Body of pancreas (tissue), 4 donors: ENCODE results near the gene DIPK1A. TPM values are rescaled to one million over a fixed set of nuclear protein-coding genes. Genes with fewer than 3 reads are reported as not detected.

ENCODE experiments used
- ATAC-seq: fragments of 150-250 bp; one replicate; pipeline ENCODE4 v1.9.1; 2016
- DNase-seq, 4 donors: peaks; one replicate each; pipeline ENCODE4 v3.0.0-alpha.2; 2019
- H3K27ac ChIP-seq, 4 donors: fragments of 200-600 bp; sonication (generic); 1 replicate in 3 of 4; 2 replicates in 1 of 4; pipeline versions ENCODE4 v1.5.1 to v1.6.1; 2016 to 2019; ENCODE audit warnings: mild to moderate bottlenecking in 1 of 4, mixed read lengths in 1 of 4, moderate library complexity in 1 of 4
- H3K27me3 ChIP-seq, 2 donors: fragments of 200-600 bp; sonication (generic); one replicate each; pipeline ENCODE4 v1.6.0; 2016; ENCODE audit warnings: mild to moderate bottlenecking in 1 of 2
- H3K36me3 ChIP-seq, 2 donors: fragments of 200-600 bp; sonication (generic); replicated peaks in 1 of 2; 2 replicates each; pipeline ENCODE4 v1.5.1; 2016; ENCODE audit warnings: low read depth in 2 of 2; ENCODE audit not compliant: insufficient read depth in 1 of 2
- H3K4me1 ChIP-seq: fragments of 200-600 bp; sonication (generic); one replicate; pipeline ENCODE4 v1.6.0; 2016
- H3K4me3 ChIP-seq, 2 donors: fragments of 200-600 bp; sonication (generic); 1 replicate in 1 of 2; 2 replicates in 1 of 2; pipeline ENCODE4 v1.5.1; 2016 to 2019
- H3K9me3 ChIP-seq, 3 donors: fragments of 200-600 bp; sonication (generic); 1 replicate in 2 of 3; 2 replicates in 1 of 3; pipeline ENCODE4 v1.5.1; 2016
- CTCF ChIP-seq, 7 experiments: fragments of 450-650 bp in 4 of 7; fragments of 200-600 bp in 3 of 7; sonication (generic) in 3 of 7; IDR thresholded peaks; one replicate each; pipeline ENCODE4 v1.5.1; 2016 to 2019; ENCODE audit warnings: antibody characterized with exemption in 7 of 7
- POLR2A ChIP-seq, 3 donors: fragments of 450-650 bp; IDR thresholded peaks; one replicate each; pipeline ENCODE4 v1.6.1; 2016; ENCODE audit warnings: antibody characterized with exemption in 3 of 3, mild to moderate bottlenecking in 2 of 3
- WGBS, 2 donors: methylation state at CpG; one replicate each; pipeline ENCODE4 v1.1.5; 2017; 5-methylcytosine and 5-hydroxymethylcytosine counted together
- intact Hi-C: fragments of 100-400 bp; cut with DNase I; formaldehyde crosslinking; loops from one replicate; pipeline ENCODE4 v1.15.1; 2023
- total RNA-seq, 2 donors: library from RNA; depleted of rRNA; stranded (reverse); fragments of >200 nt; gene quantifications; one replicate each; pipeline ENCODE4 v1.1.0, GENCODE V29; 2016

The DIPK1A gene
- total RNA-seq, 2 donors from 2014 or later = 3.9 to 8.2 TPM

DNA sequence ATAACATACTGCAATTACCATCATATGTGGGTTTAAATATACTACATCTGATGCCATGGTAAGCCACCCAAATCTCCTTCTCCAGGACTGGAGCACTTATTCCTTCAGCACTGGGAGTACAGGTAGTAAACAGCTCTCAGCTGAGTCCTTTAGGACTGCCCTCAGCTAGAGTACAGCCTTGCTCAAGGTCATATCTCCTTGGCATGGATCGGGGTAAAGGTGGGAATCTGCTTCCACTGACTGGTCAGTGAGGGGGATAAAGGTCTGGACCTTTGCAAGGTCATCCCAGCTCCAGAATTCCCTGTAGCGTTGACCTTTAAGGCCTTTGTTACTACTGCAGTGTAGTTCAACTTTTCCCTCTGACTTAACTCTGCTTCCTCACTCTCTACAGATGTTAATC is 90.7 kb downstream of the DIPK1A start:
- ATAC-seq = no peak
- TF ChIP-seq CTCF (IDR thresholded peaks at IDR 0.05) (no peak), POLR2A (IDR thresholded peaks at IDR 0.05) (no peak)
- Histone ChIP-seq H3K27me3 (no peaks in the 10 kb centered on the region), H3K4me3 (no peak overlapping the region), H3K27ac (no peak overlapping the region), H3K36me3 (no peaks in the 10 kb centered on the region), H3K4me1 (no peaks in the 10 kb centered on the region), H3K9me3 (no peaks in the 10 kb centered on the region)
- 81 to 90% methylated on average over 1 to 2 of the region's 2 CpGs for WGBS, 2 donors
- intact Hi-C loops = no loop called here
- DNase-seq = no peak

GRCh38 chr1:92864131-92864530 is 97.1 kb downstream of the DIPK1A start:
- no peak for ATAC-seq
- DNase-seq = no peak
- H3K9me3 ChIP-seq = no peaks in the 10 kb centered on the region
- no peaks in the 10 kb centered on the region for H3K27me3 ChIP-seq
- H3K4me1 ChIP-seq = no peaks in the 10 kb centered on the region
- no peak overlapping the region for H3K4me3 ChIP-seq
- H3K27ac ChIP-seq = no peak overlapping the region
- no peaks in the 10 kb centered on the region for H3K36me3 ChIP-seq
- TF ChIP-seq CTCF (IDR thresholded peaks at IDR 0.05) = no peak
- TF ChIP-seq POLR2A (IDR thresholded peaks at IDR 0.05) = no peak
- intact Hi-C loops = no loop called here

GRCh38 chr1:92862605-92863004 is 98.7 kb downstream of the DIPK1A start:
- Histone ChIP-seq H3K4me1 (no peaks in the 10 kb centered on the region), H3K36me3 (no peaks in the 10 kb centered on the region), H3K9me3 (no peaks in the 10 kb centered on the region), H3K27ac (no peak overlapping the region), H3K27me3 (no peaks in the 10 kb centered on the region), H3K4me3 (no peak overlapping the region)
- no peak for DNase-seq
- intact Hi-C loops = no loop called here
- WGBS, 2 donors = 76 to 85% methylated on average over 4 of the region's 4 CpGs
- no peak for ATAC-seq
- TF ChIP-seq CTCF (IDR thresholded peaks at IDR 0.05) (no peak), POLR2A (IDR thresholded peaks at IDR 0.05) (no peak)

DNA sequence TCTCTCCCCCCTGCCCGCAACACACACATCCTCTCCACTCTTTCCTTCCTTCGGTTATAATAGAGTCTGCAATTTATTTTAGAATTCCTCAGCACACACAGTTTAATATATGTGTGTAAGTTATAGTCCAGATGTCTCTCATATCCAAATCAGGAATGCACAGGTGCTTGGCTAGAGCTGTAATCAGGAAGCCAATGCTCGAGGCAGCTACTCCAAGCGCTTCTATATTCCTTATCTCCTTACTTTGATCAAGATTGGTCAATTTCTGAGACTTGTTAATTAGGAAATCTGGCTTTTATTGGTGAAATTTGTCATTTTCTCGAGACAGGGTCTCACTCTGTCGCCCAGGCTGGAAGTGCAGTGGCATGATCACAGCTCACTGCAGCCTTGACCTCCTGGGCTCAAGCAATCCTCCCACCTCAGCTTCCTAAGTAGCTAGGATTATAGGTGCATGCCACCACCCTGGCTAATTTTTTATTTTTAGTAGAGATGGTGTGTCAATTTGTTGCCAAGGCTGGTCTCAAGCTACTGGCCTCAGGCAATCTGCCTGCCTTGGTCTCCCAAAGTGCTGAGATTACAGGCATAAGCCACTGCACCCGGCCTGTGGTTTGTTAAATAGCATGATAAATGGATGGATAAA is 101.7 kb downstream of the DIPK1A start:
- H3K4me1 ChIP-seq = no peaks in the 10 kb centered on the region
- WGBS, 2 donors = 36 to 42% methylated on average over 7 of the region's 7 CpGs
- no peak for DNase-seq
- no peak for TF ChIP-seq POLR2A (IDR thresholded peaks at IDR 0.05)
- TF ChIP-seq CTCF (IDR thresholded peaks at IDR 0.05) = no peak
- no peak overlapping the region for H3K4me3 ChIP-seq
- ATAC-seq = peak; percentile 41
- intact Hi-C loops = loop anchor here (5.0 kb wide), 1 partner anchor 138 kb away; no protein-coding TSS in a partner anchor
- no peaks in the 10 kb centered on the region for H3K27me3 ChIP-seq
- H3K36me3 ChIP-seq = no peaks in the 10 kb centered on the region
- no peak overlapping the region for H3K27ac ChIP-seq
- no peaks in the 10 kb centered on the region for H3K9me3 ChIP-seq
